HG03439 (cell line): ENCODE data around the gene MYBPC2.
A peak's percentile ranks its signal among the peaks of the same experiment; 100 is the strongest.
"Not testable (repeated sequence)": the region's sequence is repeated elsewhere in the genome, so short reads cannot be mapped to it uniquely, and the experiment has no call there.

Experiments used
- ATAC-seq: cut with Tn5 transposase; IDR thresholded peaks from one replicate; pipeline ENCODE4 v1.9.1; 2021; ENCODE audit warnings: mild to moderate bottlenecking, moderate library complexity; ENCODE audit not compliant: unreplicated experiment

Gene MYBPC2

GRCh38 chr19:50427318-50427925 lies 5.3 kb upstream of the MYBPC2 start:
- no peak for ATAC-seq

GRCh38 chr19:50427997-50428425 lies 4.7 kb upstream of the MYBPC2 start:
- no peak for ATAC-seq

- ATAC-seq = no peak
Observed at GRCh38 chr19:50428772-50429463, 3.8 kb upstream of the MYBPC2 start.

GRCh38 chr19:50430888-50431342 lies 1.8 kb upstream of the MYBPC2 start:
- ATAC-seq = no peak

- peak; percentile 65 for ATAC-seq
Observed at GRCh38 chr19:50431343-50432220, 1.1 kb upstream of the MYBPC2 start.

GRCh38 chr19:50433201-50434180 lies 799 bp downstream of the MYBPC2 start:
- no peak for ATAC-seq

GRCh38 chr19:50434525-50434924 lies 1.8 kb downstream of the MYBPC2 start:
- ATAC-seq = no peak

- no peak for ATAC-seq
Observed at GRCh38 chr19:50435221-50435620, 2.5 kb downstream of the MYBPC2 start.

- ATAC-seq = no peak
Observed at GRCh38 chr19:50435627-50436026, 2.9 kb downstream of the MYBPC2 start.

GRCh38 chr19:50437862-50438449 lies 5.3 kb downstream of the MYBPC2 start:
- ATAC-seq = no peak

- ATAC-seq = not testable (repeated sequence)
Observed at GRCh38 chr19:50439130-50439529, 6.4 kb downstream of the MYBPC2 start.

- no peak for ATAC-seq
Observed at GRCh38 chr19:50444059-50444458, 11.4 kb downstream of the MYBPC2 start.

- ATAC-seq = no peak
Observed at GRCh38 chr19:50447053-50447452, 14.4 kb downstream of the MYBPC2 start.

GRCh38 chr19:50447750-50448149 lies 15.1 kb downstream of the MYBPC2 start:
- ATAC-seq = no peak

- no peak for ATAC-seq
Observed at GRCh38 chr19:50449236-50449899, 16.7 kb downstream of the MYBPC2 start.

GRCh38 chr19:50450369-50451222 lies 17.9 kb downstream of the MYBPC2 start:
- no peak for ATAC-seq

GRCh38 chr19:50451223-50451534 lies 18.5 kb downstream of the MYBPC2 start:
- ATAC-seq = no peak

- no peak for ATAC-seq
Observed at GRCh38 chr19:50453243-50453642, 20.6 kb downstream of the MYBPC2 start.

GRCh38 chr19:50455992-50456391 lies 23.3 kb downstream of the MYBPC2 start:
- ATAC-seq = no peak
